OCI-LY3 (cell line): ENCODE results near the gene TAS1R1.

Experiments used
- H2AFZ ChIP-seq: fragments of 200-600, 300-600 bp; shearing (Covaris generic); 2 replicates; pipeline ENCODE4 v1.6.0; 2014; ENCODE audit warnings: antibody characterized with exemption, low read depth, low read length
- H3K27ac ChIP-seq: fragments of 200-600, 300-600 bp; sonication (generic); 2 replicates; pipeline ENCODE4 v1.5.1; 2014; ENCODE audit warnings: mild to moderate bottlenecking, low read length, moderate library complexity, mixed read lengths
- H3K27me3 ChIP-seq: fragments of 200-600, 300-600 bp; sonication (generic); 2 replicates; pipeline ENCODE4 v1.6.1; 2014; ENCODE audit warnings: low read depth, low read length, mixed read lengths
- H3K36me3 ChIP-seq: fragments of 200-600, 300-600 bp; sonication (generic); replicated peaks from 2 replicates; pipeline ENCODE3; 2014; ENCODE audit warnings: low read depth, low read length, mixed read lengths
- H3K4me1 ChIP-seq: fragments of 300-600, 200-600 bp; sonication (generic); 2 replicates; pipeline ENCODE4 v1.6.1; 2014; ENCODE audit warnings: low read length, mixed read lengths
- H3K4me2 ChIP-seq: fragments of 200-600, 300-600 bp; sonication (generic); 2 replicates; pipeline ENCODE4 v1.6.1; 2014; ENCODE audit warnings: low read length, mixed read lengths
- H3K4me3 ChIP-seq: fragments of 300-600, 200-600 bp; sonication (generic); 2 replicates; pipeline ENCODE4 v1.5.1; 2014; ENCODE audit warnings: antibody characterized with exemption, mild to moderate bottlenecking, low read length, moderate library complexity
- H3K79me2 ChIP-seq: fragments of 300-600, 200-600 bp; shearing (Covaris generic); 2 replicates; pipeline ENCODE4 v1.6.1; 2014; ENCODE audit warnings: mild to moderate bottlenecking, low read length, mixed read lengths
- H3K9ac ChIP-seq: fragments of 300-600, 200-600 bp; shearing (Covaris generic); 2 replicates; pipeline ENCODE4 v1.6.0; 2014; ENCODE audit warnings: mild to moderate bottlenecking, low read length, moderate library complexity
- H3K9me3 ChIP-seq: fragments of 200-600, 300-600 bp; shearing (Covaris generic); 2 replicates; pipeline ENCODE4 v1.6.1; 2014; ENCODE audit warnings: low read length, mixed read lengths; ENCODE audit not compliant: insufficient read depth
- H4K20me1 ChIP-seq: fragments of 200-600, 300-600 bp; sonication (generic); 2 replicates; pipeline ENCODE4 v1.6.1; 2016; ENCODE audit warnings: low read length, mixed read lengths; ENCODE audit not compliant: insufficient read depth
- EZH2phosphoT487 ChIP-seq: fragments of 200-600 bp; shearing (Covaris generic); IDR thresholded peaks from 2 replicates; pipeline ENCODE4 v1.6.1; 2018; ENCODE audit warnings: antibody characterized with exemption, mixed run types, low read depth
- TF ChIP-seq, protein P1 (sequence below): fragments of 200-600, 300-600 bp; sonication (generic); IDR thresholded peaks from 2 replicates; pipeline ENCODE4 v1.5.1; 2014; ENCODE audit warnings: antibody characterized with exemption, low read length, low read depth

Gene TAS1R1

GRCh38 chr1:6572653-6573383 lies 17.7 kb downstream of the TAS1R1 start:
- no peak overlapping the region for H3K4me3 ChIP-seq
- H3K79me2 ChIP-seq = no peaks in the 10 kb centered on the region
- no peak overlapping the region for H3K9ac ChIP-seq
- H3K27ac ChIP-seq = no peak overlapping the region
- H4K20me1 ChIP-seq = no peaks in the 10 kb centered on the region
- no peaks in the 10 kb centered on the region for H3K4me1 ChIP-seq
- H3K9me3 ChIP-seq = no peaks in the 10 kb centered on the region
- TF ChIP-seq EZH2phosphoT487 = no peak
- TF ChIP-seq, protein P1, sequence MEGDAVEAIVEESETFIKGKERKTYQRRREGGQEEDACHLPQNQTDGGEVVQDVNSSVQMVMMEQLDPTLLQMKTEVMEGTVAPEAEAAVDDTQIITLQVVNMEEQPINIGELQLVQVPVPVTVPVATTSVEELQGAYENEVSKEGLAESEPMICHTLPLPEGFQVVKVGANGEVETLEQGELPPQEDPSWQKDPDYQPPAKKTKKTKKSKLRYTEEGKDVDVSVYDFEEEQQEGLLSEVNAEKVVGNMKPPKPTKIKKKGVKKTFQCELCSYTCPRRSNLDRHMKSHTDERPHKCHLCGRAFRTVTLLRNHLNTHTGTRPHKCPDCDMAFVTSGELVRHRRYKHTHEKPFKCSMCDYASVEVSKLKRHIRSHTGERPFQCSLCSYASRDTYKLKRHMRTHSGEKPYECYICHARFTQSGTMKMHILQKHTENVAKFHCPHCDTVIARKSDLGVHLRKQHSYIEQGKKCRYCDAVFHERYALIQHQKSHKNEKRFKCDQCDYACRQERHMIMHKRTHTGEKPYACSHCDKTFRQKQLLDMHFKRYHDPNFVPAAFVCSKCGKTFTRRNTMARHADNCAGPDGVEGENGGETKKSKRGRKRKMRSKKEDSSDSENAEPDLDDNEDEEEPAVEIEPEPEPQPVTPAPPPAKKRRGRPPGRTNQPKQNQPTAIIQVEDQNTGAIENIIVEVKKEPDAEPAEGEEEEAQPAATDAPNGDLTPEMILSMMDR = no peak
- H3K4me2 ChIP-seq = no peak overlapping the region
- H3K27me3 ChIP-seq = no peaks in the 10 kb centered on the region
- no peaks in the 10 kb centered on the region for H3K36me3 ChIP-seq
- no peak overlapping the region for H2AFZ ChIP-seq

DNA sequence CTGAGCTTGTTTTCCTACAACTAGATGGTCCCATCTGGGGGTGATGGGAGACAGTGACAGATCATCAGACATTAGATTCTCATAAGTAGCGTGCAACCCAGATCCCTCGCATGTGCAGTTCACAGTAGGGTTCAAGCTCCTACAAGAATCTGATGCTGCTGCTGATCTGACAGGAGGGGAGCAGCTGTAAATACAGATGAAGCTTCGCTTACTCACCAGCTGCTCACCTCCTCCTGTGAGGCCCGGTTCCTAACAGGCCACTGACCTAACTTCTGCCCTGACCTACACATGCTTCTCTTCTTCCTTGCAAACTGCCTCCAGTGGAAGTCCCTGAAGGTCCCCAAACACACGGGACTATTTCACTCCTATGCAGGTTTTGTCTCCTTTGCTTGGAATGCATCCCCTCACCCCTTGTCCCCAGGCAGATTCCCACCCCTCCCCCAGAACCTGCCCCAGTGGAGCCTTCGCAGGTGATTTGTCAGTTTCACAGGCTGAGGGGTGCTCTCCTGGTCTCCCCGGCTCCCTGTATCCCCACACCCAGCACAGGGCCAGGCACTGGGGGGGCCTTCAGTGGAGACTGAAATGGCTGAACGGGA lies 19.0 kb downstream of the TAS1R1 start:
- TF ChIP-seq, protein P1 = no peak
- TF ChIP-seq EZH2phosphoT487 = no peak
- Histone ChIP-seq H3K36me3 (no peaks in the 10 kb centered on the region), H3K4me1 (peaks cover under 1% of the 10 kb centered on the region; the same call in 1 of the 2 replicates), H3K4me3 (no peak overlapping the region), H3K27me3 (no peaks in the 10 kb centered on the region), H3K27ac (no peak overlapping the region), H4K20me1 (no peaks in the 10 kb centered on the region), H2AFZ (no peak overlapping the region), H3K9ac (no peak overlapping the region), H3K9me3 (no peaks in the 10 kb centered on the region), H3K4me2 (no peak overlapping the region), H3K79me2 (no peaks in the 10 kb centered on the region)

DNA sequence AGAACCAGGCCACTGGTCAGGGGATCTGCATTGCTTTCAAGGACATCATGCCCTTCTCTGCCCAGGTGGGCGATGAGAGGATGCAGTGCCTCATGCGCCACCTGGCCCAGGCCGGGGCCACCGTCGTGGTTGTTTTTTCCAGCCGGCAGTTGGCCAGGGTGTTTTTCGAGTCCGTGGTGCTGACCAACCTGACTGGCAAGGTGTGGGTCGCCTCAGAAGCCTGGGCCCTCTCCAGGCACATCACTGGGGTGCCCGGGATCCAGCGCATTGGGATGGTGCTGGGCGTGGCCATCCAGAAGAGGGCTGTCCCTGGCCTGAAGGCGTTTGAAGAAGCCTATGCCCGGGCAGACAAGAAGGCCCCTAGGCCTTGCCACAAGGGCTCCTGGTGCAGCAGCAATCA lies 19.7 kb downstream of the TAS1R1 start:
- Histone ChIP-seq H3K36me3 (no peaks in the 10 kb centered on the region), H3K27ac (no peak overlapping the region), H3K9ac (no peak overlapping the region), H4K20me1 (no peaks in the 10 kb centered on the region), H3K79me2 (no peaks in the 10 kb centered on the region), H3K27me3 (no peaks in the 10 kb centered on the region), H3K4me3 (no peak overlapping the region), H3K9me3 (no peaks in the 10 kb centered on the region), H3K4me1 (peaks cover 4% of the 10 kb centered on the region; the same call in 1 of the 2 replicates), H2AFZ (no peak overlapping the region), H3K4me2 (no peak overlapping the region)
- TF ChIP-seq, protein P1 = no peak

DNA sequence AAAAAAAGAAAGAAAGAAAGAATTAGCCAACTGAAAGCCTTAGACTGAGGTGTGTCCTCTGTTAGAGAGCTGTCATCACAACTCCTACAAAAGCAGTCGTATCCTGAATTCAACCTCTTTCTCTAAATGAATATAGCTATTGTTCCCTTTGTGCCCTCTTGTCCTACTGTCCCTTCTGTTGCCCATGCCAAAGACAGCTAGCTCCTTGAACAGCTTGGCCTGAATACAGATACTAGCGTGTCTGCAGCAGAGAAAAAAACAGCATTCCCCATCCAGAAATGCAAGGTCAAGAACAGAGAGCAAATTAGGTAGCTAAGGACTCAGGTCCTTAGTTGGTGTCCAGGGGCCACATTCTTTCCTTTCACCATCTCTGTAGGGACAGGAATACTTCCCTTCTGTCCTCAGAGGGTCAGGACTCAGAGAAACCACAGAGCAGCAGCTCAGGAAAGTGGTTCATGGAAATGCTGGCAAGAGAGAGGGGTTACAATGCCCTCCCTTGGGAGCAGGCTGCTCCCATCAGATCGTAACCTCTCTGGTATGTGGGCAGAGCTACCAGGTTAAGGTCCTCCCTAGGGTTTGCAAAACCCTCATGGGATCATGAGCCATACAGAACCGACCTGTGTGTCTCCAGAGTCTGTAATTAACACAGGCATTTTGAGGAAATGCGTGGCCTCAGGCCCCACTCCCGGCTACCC lies 22.9 kb downstream of the TAS1R1 start:
- H3K4me3 ChIP-seq = no peak overlapping the region
- no peak overlapping the region for H3K27ac ChIP-seq
- H3K4me1 ChIP-seq = peaks cover 13% of the 10 kb centered on the region

More for the DNA sequence above, 22.9 kb downstream of the TAS1R1 start:
- TF ChIP-seq, protein P1 = no peak
- TF ChIP-seq EZH2phosphoT487 = no peak
- H2AFZ ChIP-seq = no peak overlapping the region
- no peaks in the 10 kb centered on the region for H4K20me1 ChIP-seq
- no peaks in the 10 kb centered on the region for H3K9me3 ChIP-seq
- no peak overlapping the region for H3K4me2 ChIP-seq
- H3K36me3 ChIP-seq = no peaks in the 10 kb centered on the region
- H3K79me2 ChIP-seq = peaks cover 19% of the 10 kb centered on the region
- H3K9ac ChIP-seq = no peak overlapping the region
- H3K27me3 ChIP-seq = no peaks in the 10 kb centered on the region
